CD4-positive, alpha-beta T cell treated with Interleukin-12 subunit alpha and Interleukin-12 subunit beta, for 1 hour (primary cell): Measurements from ENCODE around the gene TBC1D22A.

Source experiments
- DNase-seq: peaks from one replicate; pipeline ENCODE4 v3.0.0-alpha.2; 2020

The TBC1D22A gene

GRCh38 chr22:47053013-47053725 is 290.7 kb downstream of the TBC1D22A start:
- no peak for DNase-seq

DNA sequence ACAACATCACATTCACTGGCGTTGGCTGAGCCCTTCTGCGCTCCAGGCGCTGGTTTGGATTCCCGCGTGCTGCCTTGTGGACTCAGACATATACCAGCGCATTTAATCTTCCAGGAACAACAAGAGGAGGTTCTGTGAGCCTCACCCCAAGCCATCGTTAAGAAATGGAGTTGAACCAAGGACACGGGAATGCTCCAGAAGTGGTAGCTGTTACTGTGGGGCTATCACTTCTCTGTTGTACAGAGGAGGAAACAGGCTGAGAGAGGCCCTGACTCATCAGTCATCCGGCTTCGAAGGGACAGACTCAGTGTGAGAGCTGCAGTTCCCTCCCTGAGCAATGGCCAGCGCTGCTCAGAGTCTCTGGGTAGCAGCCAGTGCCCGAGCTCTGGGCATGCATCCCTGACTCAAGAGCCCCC is 291.3 kb downstream of the TBC1D22A start:
- no peak for DNase-seq

DNA sequence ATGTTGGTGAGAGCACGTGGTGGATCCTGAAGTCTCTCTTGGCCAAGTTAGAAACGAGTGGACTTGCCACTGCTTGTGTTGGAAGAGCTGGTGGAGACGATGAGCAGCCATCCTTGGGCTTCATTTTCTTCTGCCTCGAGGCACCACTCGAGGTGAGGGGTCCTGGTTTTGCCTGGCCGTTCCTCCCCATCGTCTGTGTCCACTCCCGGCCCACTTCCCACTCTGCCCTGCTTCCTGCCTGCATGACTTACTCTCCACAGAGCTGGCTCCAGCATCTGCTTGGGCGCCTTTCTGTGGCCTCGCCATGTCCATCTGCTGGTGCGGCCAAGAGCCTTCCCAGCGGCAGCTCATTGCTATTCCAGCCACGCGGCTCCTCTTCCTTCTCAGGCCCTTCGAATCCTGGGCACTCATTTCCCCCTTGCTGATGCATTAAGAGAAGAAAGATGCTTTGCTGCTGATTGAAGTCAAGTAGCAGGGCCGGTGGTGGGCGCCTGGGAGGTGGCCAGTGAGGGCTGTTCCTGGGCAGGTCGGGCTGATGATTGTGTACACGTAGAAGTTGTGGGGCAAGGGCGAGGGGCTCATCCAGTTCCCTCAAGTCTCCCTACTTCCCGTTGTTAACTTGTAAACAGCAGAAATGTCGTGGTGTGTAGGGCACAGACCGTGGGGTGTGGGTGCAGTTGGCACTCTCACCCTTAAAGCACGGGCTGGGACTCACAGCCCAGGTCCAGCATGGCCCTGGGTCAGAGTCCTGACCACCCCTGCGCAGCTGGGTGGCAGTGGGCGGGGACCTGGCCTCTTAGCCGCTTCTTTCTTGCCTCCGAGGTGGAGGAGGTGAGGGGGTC is 292.0 kb downstream of the TBC1D22A start:
- DNase-seq: no peak

DNA sequence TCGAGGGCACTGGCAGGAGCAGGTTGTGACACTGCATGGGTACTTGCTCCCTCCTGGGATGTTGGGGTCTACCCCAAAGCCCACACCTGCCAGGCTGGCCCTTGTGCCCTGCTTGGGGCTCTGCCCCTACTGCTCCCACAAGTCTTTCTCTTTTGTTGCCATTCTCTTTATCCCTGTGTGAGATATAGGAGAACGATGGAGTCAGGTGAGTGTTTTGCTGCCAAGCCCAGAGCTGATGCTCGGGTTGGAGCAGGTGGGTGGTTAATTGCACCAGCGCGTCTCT is 292.6 kb downstream of the TBC1D22A start:
- no peak for DNase-seq

DNA sequence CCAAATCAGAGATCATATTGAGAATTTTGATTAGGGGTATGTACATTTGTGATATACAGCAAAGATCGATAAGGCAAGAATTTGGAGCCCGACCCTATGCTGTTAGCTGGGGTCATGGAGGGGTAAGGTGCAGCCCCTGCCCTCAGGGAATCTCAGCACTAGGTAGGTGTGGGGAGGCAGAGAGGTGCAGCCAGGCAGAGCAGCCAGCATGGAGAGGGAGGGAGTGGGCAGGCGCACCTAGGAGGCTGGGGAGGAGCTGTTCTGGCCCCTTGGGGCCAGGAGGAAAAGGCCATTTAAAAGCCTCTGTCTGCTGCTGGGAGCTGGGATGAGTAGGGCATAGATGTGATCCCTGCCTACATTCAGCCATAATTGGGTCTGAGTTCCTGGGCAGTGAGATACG is 293.0 kb downstream of the TBC1D22A start:
- no peak for DNase-seq

DNA sequence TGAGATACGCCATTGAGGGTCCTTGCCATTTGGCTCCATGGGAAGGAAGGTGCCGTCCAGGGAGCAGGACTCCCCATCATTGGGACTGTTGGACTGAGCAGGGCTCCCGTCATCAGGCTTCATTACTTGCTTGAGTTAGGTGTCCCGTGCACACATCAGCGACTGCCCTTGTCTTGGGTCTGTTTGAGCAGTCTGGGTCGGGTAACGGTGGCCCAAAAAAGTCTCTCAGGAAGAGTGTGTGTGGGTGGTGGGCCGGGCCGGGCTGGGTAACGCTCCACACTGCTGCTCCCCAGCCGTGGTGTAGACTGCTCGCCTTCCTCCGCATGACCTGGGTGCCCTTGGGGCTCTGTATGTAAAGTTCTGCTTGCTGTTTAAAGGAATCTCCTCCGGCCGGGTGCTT is 293.5 kb downstream of the TBC1D22A start:
- no peak for DNase-seq

- no peak for DNase-seq
Observed at GRCh38 chr22:47056361-47056760, 293.9 kb downstream of the TBC1D22A start.

DNA sequence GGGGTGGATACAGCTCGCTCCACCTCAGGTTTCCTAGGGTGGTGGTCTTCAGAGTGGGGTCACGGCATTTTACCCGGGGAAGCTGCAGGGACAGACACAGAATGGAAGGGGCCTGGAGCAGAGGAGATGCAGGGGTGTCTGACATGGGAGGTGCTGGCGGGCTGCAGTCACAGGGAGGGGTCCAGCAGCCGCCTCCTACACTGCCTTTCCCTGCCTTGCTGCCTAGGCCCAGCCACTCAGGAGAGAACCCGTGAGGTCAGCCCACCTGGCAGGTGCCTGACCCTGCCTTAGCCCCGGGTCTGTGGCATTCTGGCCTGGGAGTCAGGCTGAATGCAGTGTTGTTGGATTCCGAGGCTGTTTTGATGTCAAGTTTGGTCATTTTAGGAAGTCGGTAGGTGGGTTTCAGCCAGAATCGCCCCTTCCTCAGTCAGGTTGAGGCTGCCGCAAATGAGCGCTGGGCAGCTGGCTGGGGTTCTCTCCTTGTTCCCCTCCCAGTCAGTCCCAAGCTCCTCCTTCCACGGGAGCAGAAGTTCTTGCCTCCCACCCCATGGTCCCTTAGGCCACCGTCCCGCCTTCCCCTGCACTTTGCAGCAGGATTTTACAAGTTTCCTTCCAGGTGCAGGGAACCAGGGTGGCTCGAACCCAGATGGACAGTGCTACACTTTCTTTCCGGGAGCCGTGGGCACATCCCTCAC is 294.5 kb downstream of the TBC1D22A start:
- DNase-seq: no peak

GRCh38 chr22:47057916-47058585 is 295.6 kb downstream of the TBC1D22A start:
- no peak for DNase-seq

DNA sequence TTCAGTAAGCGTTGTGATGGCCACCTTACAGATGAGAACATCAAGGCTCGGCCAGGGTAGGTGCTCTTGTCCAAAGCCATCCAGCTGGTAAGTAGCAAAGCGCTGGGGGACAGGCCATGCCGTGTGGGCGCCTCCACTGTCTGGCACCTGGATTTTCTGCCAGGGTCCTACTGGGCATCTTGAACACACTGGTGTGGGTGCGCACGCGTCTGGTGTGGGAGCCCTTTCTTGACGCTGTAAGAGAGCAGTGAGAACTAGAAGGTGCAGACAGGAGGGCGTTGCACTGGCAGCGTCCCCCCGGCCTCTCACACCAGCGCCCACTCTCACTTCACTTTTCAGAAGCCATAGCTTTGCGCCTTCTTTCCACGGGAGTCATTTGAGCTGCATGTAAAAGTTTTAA is 296.6 kb downstream of the TBC1D22A start:
- DNase-seq: no peak

DNA sequence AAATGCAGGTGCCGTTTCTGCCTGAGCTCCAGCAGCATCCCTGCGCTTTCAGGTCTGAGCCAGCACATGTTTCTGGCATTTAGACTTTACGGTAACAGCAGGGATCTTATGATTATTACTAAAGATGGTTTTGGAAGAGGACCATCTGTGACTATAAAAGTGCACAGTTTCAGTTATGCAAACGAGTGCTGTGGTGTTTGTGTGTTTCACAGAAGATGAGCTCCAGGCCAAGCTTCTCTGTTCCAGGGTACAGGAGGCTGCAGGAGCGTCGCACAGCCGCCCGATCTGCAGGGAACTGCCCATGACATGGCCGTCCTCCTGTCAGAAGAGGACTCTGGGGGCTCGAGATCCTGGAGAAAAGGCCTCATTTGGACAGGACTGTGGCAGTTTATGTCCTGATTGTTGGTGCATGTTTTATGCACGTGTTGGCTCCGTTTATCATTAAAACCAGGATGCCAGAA is 297.3 kb downstream of the TBC1D22A start:
- no peak for DNase-seq

GRCh38 chr22:47060718-47061117 is 298.3 kb downstream of the TBC1D22A start:
- no peak for DNase-seq

DNA sequence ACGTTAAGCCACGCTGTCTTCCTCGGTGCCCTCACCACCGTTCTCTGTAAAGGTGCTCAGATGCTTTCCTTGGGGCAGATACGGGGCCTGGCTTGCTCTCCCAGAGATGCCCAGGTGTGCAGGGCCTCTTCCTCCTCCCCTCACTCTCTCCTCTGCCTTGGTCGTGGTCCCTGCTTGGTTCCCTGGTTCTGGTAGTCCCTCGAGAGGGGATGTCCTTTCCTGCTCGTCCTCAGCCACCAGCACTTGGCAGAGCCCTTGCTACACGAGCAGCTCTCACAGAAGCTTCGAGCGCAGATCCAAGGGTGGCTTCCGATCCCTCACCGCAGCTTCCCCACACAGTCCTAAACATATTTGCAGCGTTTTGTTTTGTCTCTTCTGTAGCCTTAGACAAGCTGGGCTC is 298.8 kb downstream of the TBC1D22A start:
- no peak for DNase-seq

GRCh38 chr22:47062126-47062525 is 299.7 kb downstream of the TBC1D22A start:
- DNase-seq: no peak

GRCh38 chr22:47063071-47063509 is 300.6 kb downstream of the TBC1D22A start:
- no peak for DNase-seq

DNA sequence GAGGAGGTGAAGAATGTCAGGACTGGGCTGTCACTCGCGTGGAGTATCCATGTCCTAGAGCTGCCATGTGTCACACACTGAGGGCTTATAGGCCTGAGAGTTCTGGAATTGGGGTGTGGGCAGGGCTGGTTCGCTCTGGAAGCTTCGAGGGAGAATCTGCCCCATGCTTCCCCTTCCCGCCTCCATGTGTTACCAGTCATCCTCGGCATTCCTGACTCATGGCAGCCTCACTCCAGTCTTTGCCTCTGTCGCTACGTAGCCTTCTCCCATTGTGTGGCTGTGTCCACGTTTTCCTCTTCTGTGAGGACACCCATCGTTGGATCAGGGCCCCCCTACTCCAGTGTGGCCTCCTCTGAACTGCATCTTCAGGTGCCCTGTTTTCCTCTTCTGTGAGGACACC is 301.2 kb downstream of the TBC1D22A start:
- DNase-seq: no peak

DNA sequence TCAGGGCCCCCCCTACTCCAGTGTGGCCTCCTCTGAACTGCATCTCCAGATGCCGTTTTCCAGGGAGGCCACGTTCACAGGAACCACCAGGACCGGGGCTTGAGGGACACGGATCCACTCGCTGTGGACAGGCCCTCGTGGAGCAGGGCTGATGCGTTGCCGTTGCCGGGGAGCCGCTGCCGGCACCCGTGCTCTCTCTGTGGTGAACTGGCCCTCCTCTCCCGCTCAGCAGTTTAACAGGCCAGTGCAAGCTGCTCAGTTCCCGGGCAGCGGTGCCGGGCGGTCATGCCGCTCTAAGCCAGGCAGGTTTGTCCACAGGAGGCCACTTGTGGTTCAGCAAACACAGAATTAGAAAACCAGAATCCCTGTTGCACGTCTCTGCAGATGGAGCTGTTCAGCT is 301.6 kb downstream of the TBC1D22A start:
- no peak for DNase-seq

- no peak for DNase-seq
Observed at GRCh38 chr22:47064416-47064815, 302.0 kb downstream of the TBC1D22A start.

DNA sequence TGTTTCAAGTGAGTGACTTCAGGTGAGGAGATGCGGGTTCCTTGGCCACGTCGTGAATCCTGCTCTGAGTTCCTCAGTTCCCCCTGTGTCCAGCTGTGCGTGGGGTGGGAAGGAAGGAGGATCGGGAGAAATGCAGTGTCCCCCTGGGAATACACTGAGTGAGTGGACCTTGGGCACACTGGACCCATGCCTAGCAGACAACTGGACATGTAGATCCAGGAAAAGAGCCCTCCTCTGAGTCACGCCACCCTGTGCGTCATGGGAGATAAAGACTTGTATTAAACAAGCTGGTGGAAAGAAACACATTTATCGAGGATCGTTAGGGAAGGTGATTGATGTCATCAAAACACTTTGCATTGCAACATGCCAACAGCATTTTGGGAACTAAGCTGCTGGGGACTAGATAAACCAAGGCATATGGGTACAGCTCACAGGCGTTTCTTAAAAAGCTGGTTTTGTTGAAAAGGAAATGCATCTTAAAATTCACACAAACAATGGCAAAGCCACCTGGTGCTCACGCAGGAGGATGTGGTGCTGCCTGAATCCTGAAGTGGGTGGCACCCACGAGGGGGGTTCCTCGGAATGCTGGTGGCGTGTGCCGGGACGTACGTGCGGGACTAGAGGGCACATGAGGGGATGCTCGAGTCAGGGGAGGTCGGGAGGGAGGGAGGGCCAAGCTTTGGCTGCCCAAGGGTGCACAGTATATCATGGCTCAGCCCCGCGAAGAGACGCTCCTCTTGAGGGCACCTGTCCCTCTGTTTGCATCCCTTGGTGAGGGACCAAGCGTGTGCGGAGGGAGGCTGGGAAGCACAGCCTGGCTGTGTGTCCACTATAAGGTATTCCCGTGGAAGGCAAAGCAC is 303.5 kb downstream of the TBC1D22A start:
- no peak for DNase-seq

GRCh38 chr22:47066616-47066905 is 304.1 kb downstream of the TBC1D22A start:
- no peak for DNase-seq

GRCh38 chr22:47067321-47067890 is 305.0 kb downstream of the TBC1D22A start:
- DNase-seq: no peak
